DND-41 (cell line): ENCODE results near the gene MICAL2.

Experiments used
- EZH2 ChIP-seq: IDR thresholded peaks from 3 replicates; pipeline ENCODE4 v1.6.1; 2012; ENCODE audit warnings: borderline replicate concordance, low read depth, mild to moderate bottlenecking, moderate library complexity, low read length, inconsistent platforms; ENCODE audit not compliant: severe bottlenecking
- TF ChIP-seq, protein P1 (sequence below): IDR thresholded peaks from 2 replicates; pipeline ENCODE4 v1.5.1; 2012; ENCODE audit warnings: borderline replicate concordance, low read length, moderate library complexity, mild to moderate bottlenecking; ENCODE audit not compliant: poor library complexity, severe bottlenecking; ENCODE audit errors: extremely low read depth

DNA sequence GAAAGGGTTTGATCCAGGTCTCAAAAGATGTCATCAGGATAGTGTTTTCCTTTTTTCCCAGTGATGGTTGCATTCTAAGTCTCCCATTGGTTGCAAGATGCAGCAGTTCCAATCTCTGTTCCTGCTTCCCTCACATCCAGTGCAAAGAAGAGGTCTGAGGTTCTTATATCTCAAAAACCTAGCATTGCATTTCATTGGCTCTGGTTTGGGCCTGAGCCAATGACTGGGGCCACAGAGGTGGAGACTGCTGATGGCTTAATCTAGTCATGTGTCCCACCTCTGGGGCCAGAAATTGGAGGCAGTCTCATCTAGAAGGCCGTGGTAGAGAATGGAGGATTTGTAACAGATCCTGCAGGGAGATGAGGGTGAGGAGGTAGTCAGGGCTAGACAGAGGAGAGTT, 13.2 kb upstream of the MICAL2 start:
- TF ChIP-seq, protein P1, sequence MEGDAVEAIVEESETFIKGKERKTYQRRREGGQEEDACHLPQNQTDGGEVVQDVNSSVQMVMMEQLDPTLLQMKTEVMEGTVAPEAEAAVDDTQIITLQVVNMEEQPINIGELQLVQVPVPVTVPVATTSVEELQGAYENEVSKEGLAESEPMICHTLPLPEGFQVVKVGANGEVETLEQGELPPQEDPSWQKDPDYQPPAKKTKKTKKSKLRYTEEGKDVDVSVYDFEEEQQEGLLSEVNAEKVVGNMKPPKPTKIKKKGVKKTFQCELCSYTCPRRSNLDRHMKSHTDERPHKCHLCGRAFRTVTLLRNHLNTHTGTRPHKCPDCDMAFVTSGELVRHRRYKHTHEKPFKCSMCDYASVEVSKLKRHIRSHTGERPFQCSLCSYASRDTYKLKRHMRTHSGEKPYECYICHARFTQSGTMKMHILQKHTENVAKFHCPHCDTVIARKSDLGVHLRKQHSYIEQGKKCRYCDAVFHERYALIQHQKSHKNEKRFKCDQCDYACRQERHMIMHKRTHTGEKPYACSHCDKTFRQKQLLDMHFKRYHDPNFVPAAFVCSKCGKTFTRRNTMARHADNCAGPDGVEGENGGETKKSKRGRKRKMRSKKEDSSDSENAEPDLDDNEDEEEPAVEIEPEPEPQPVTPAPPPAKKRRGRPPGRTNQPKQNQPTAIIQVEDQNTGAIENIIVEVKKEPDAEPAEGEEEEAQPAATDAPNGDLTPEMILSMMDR: no peak
- no peak for TF ChIP-seq EZH2
